B cell (primary cell): ENCODE results near the gene CAMK1D. TPM values are rescaled to one million over a fixed set of nuclear protein-coding genes. Genes with fewer than 3 reads are reported as not detected.

Experiments
- ATAC-seq: fragments of 200-7000 bp; cut with Tn5 transposase; one replicate; pipeline ENCODE4 v1.10.0; 2021; ENCODE audit warnings: low read depth, mild to moderate bottlenecking, moderate number of reproducible peaks, moderate library complexity
- CTCF ChIA-PET: fragments of 350-600 bp; sonication (Branson Sonifier 250); formaldehyde crosslinking; loops from one replicate; lab custom pipeline; 2021; ENCODE audit warnings: antibody characterized with exemption, inconsistent platforms; lab: Charles Lee
- POLR2A ChIA-PET: fragments of 350-600 bp; sonication (Branson Sonifier 250); formaldehyde crosslinking; loops from one replicate; lab custom pipeline; 2021; ENCODE audit warnings: antibody characterized with exemption; lab: Charles Lee
- DNase-seq: peaks from one replicate; pipeline ENCODE4 v3.0.0; 2013
- H2AFZ ChIP-seq: 2 replicates; pipeline ENCODE4 v1.6.1; 2012; ENCODE audit warnings: mild to moderate bottlenecking, low read depth, low read length; ENCODE audit not compliant: insufficient read depth, poor library complexity, severe bottlenecking
- H3K27ac ChIP-seq, 2 donors: 1 replicate in 1 of 2; 2 replicates in 1 of 2; pipeline ENCODE4 v1.5.1; 2012 to 2013; ENCODE audit warnings: low read length in 2 of 2, mild to moderate bottlenecking in 2 of 2, moderate library complexity in 1 of 2
- H3K27me3 ChIP-seq, 4 experiments: fragments of 200-600 bp in 1 of 4; sonication (generic) in 1 of 4; replicated peaks in 1 of 4; 1 replicate in 2 of 4; 2 replicates in 2 of 4; pipeline versions ENCODE4 v1.6.1 to v1.7.0; 2013 to 2016; ENCODE audit warnings: low read length in 3 of 4, mild to moderate bottlenecking in 2 of 4, mixed read lengths in 1 of 4, moderate library complexity in 1 of 4; ENCODE audit not compliant: insufficient read depth in 4 of 4, control insufficient read depth in 3 of 4; ENCODE audit errors: control extremely low read depth in 1 of 4
- H3K36me3 ChIP-seq, 2 experiments: replicated peaks in 1 of 2; 1 replicate in 1 of 2; 2 replicates in 1 of 2; pipeline versions ENCODE4 v1.6.1 to v1.7.1; 2013; ENCODE audit warnings: low read length in 1 of 2; ENCODE audit not compliant: insufficient read depth in 2 of 2, control insufficient read depth in 1 of 2; ENCODE audit errors: control extremely low read depth in 1 of 2, extremely low read depth in 1 of 2
- H3K4me1 ChIP-seq, 2 donors: fragments of 200-600 bp in 1 of 2; sonication (generic) in 1 of 2; 1 replicate in 1 of 2; 2 replicates in 1 of 2; pipeline versions ENCODE4 v1.5.1 to v1.6.1; 2013 to 2017; ENCODE audit warnings: low read length in 2 of 2; ENCODE audit not compliant: control insufficient read depth in 2 of 2, insufficient read depth in 2 of 2
- H3K4me2 ChIP-seq: replicated peaks from 2 replicates; pipeline ENCODE3; 2012; ENCODE audit warnings: mild to moderate bottlenecking, low read depth, low read length; ENCODE audit not compliant: poor library complexity, severe bottlenecking
- H3K4me3 ChIP-seq, 5 experiments: fragments of 200-600 bp in 1 of 5; sonication (generic) in 1 of 5; 1 replicate in 3 of 5; 2 replicates in 2 of 5; pipeline versions ENCODE4 v1.5.1 to v1.7.0; 2011 to 2016; ENCODE audit warnings: low read length in 4 of 5, mild to moderate bottlenecking in 4 of 5, low read depth in 2 of 5, control low read depth in 1 of 5, moderate library complexity in 1 of 5; ENCODE audit not compliant: insufficient read depth in 1 of 5; ENCODE audit errors: control extremely low read depth in 1 of 5, extremely low read depth in 1 of 5
- H3K79me2 ChIP-seq: fragments of 200-600 bp; sonication (generic); one replicate; pipeline ENCODE4 v1.6.0; 2016; ENCODE audit warnings: low read length; ENCODE audit not compliant: control insufficient read depth, insufficient read depth
- H3K9ac ChIP-seq: fragments of 200-600 bp; sonication (generic); 2 replicates; pipeline ENCODE4 v1.6.1; 2017; ENCODE audit warnings: mild to moderate bottlenecking, low read length, moderate library complexity
- H3K9me3 ChIP-seq, 3 donors: one replicate each; pipeline versions ENCODE4 v1.6.1 to v1.7.1; 2013; ENCODE audit warnings: low read length in 2 of 3; ENCODE audit not compliant: control insufficient read depth in 2 of 3, insufficient read depth in 1 of 3; ENCODE audit errors: control extremely low read depth in 1 of 3
- H4K20me1 ChIP-seq: 2 replicates; pipeline ENCODE4 v1.6.0; 2012; ENCODE audit warnings: mild to moderate bottlenecking, low read length; ENCODE audit not compliant: insufficient read depth, control insufficient read depth, poor library complexity, severe bottlenecking
- H3K27ac Mint-ChIP-seq: one replicate; pipeline ENCODE4 v1.8.0; 2021; ENCODE audit warnings: mixed read lengths
- H3K27me3 Mint-ChIP-seq: one replicate; pipeline ENCODE4 v1.8.0; 2021; ENCODE audit warnings: mixed read lengths
- H3K4me1 Mint-ChIP-seq: one replicate; pipeline ENCODE4 v1.8.0; 2021; ENCODE audit warnings: mixed read lengths
- H3K4me3 Mint-ChIP-seq: one replicate; pipeline ENCODE4 v1.8.0; 2021; ENCODE audit warnings: mixed read lengths
- H3K9me3 Mint-ChIP-seq: one replicate; pipeline ENCODE4 v1.8.0; 2022; ENCODE audit warnings: mixed read lengths; ENCODE audit not compliant: insufficient read depth
- EZH2 ChIP-seq: IDR thresholded peaks from 2 replicates; pipeline ENCODE4 v1.6.1; 2012; ENCODE audit warnings: borderline replicate concordance, low read depth, mild to moderate bottlenecking, moderate library complexity, low read length; ENCODE audit not compliant: insufficient read depth, poor library complexity, severe bottlenecking
- WGBS: methylation state at CpG from one replicate; pipeline ENCODE4 v1.1.5; 2013; ENCODE audit warnings: missing lambda C conversion rate; ENCODE audit not compliant: insufficient coverage; 5-methylcytosine and 5-hydroxymethylcytosine counted together
- intact Hi-C: fragments of 100-400 bp; cut with micrococcal nuclease; formaldehyde crosslinking; loops from one replicate; pipeline ENCODE4 v1.10.0; 2022
- polyA plus RNA-seq: library from polyadenylated mRNA; depleted of rRNA; stranded (reverse); fragments of >200 nt; gene quantifications from 2 replicates; pipeline ENCODE4 v1.2.3, GENCODE V29; 2012
- total RNA-seq, 2 donors: library from RNA; stranded (reverse); fragments of 120-200 nt in 1 of 2; gene quantifications; 1 replicate in 1 of 2; 2 replicates in 1 of 2; pipeline versions ENCODE4 v1.2.3 to v1.2.4, GENCODE V29; 2013 to 2022
- TF ChIP-seq, protein P1 (sequence below): fragments of 200-600 bp; IDR thresholded peaks from one replicate; pipeline ENCODE4 v1.8.0; 2022; ENCODE audit warnings: antibody characterized with exemption, mild to moderate bottlenecking

CAMK1D gene
- total and polyA plus RNA-seq, 2 donors (not counting 1 experiment from before 2014, with no cell fraction given), result 34.1 to 69.7 TPM

DNA sequence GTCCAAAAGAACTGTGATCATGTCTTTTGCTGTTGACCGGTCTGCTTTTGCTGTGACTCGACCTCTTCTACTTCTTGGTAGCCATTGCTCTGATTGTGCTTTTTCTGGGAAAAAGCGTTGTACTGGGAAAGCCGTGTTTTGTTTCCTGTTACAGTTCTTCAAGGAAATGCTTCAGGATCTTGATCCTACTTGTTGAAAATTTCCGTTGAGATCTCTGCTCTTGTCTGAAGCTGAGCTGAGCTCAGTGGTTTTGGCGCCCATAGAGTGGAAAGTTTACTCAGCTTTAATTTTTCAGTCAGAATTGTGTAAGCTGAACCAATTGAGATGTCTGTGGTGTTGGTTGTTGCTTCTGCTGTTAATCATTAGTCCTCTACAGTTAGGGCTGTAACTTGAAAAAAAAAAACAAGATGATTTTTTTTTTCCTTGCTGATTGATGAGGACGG lies 349.9 kb downstream of the CAMK1D start:
- Mint-ChIP-seq H3K4me1 (peaks cover 5% of the 10 kb centered on the region), H3K27ac (no peak overlapping the region), H3K4me3 (no peak overlapping the region), H3K9me3 (no peaks in the 10 kb centered on the region), H3K27me3 (no peaks in the 10 kb centered on the region)
- H2AFZ ChIP-seq, result no peak overlapping the region
- no peak for ATAC-seq
- H3K79me2 ChIP-seq, result peaks cover 44% of the 10 kb centered on the region
- no peak overlapping the region for H3K4me2 ChIP-seq
- DNase-seq, result no peak
- peaks cover 3 to 10% of the 10 kb centered on the region in 2 experiments for H3K36me3 ChIP-seq
- peaks cover 50% of the 10 kb centered on the region for H4K20me1 ChIP-seq
- H3K9ac ChIP-seq, result no peak overlapping the region
- H3K27me3 ChIP-seq, result no peaks in the 10 kb centered on the region
- H3K9me3 ChIP-seq, result no peaks in the 10 kb centered on the region
- POLR2A ChIA-PET, result no interaction called here
- H3K27ac ChIP-seq, result no peak overlapping the region
- no peak overlapping the region for H3K4me3 ChIP-seq
- intact Hi-C loops, result no loop called here
- no peaks in the 10 kb centered on the region for H3K4me1 ChIP-seq
- TF ChIP-seq, protein P1, sequence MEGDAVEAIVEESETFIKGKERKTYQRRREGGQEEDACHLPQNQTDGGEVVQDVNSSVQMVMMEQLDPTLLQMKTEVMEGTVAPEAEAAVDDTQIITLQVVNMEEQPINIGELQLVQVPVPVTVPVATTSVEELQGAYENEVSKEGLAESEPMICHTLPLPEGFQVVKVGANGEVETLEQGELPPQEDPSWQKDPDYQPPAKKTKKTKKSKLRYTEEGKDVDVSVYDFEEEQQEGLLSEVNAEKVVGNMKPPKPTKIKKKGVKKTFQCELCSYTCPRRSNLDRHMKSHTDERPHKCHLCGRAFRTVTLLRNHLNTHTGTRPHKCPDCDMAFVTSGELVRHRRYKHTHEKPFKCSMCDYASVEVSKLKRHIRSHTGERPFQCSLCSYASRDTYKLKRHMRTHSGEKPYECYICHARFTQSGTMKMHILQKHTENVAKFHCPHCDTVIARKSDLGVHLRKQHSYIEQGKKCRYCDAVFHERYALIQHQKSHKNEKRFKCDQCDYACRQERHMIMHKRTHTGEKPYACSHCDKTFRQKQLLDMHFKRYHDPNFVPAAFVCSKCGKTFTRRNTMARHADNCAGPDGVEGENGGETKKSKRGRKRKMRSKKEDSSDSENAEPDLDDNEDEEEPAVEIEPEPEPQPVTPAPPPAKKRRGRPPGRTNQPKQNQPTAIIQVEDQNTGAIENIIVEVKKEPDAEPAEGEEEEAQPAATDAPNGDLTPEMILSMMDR, result no peak
- no peak for TF ChIP-seq EZH2
- 90% methylated on average over 6 of the region's 7 CpGs for WGBS
- CTCF ChIA-PET, result interaction anchor here (1.3 to 2.7 kb wide), 3 partner anchors 11 to 485 kb away, joined by 3 to 14 read pairs (median 6); no protein-coding TSS in a partner anchor

DNA sequence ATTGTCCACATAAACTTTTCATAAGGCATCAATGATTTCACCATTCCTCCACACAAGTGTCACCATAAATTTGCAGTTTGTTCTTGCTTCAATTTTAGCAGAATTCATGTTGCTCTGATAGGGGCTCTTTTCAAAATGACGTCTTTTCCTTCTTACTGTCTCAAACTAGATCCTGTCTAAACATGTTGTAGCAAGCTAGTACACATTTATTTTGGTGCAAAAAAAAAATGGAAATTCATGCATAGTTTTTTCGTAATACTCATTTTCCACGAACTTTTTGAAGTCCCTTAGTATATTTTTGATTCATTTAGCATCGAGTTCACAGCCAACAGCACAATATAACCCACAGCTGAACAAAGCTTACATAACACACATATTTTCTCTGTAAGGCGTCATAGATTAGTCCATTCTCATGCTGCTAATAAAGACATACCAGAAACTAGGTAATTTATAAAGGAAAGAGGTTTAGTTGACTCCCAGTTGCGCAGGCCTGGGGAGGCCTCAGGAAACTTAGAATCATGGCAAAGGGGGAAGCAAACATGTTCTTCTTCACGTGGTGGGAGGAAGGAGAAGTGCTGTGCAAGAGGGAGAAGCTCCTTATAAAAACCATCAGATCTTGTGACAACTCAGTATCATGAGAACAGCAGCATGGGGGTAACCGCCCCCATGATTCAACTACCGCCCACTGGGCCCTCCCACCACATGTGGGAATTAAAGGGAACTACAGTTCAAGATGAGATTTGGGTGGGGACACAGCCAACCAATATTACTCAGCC lies 350.6 kb downstream of the CAMK1D start:
- Histone ChIP-seq H3K27ac (no peak overlapping the region), H3K9me3 (no peaks in the 10 kb centered on the region), H3K79me2 (peaks cover 44% of the 10 kb centered on the region), H3K4me1 (no peaks in the 10 kb centered on the region), H3K9ac (no peak overlapping the region), H3K27me3 (no peaks in the 10 kb centered on the region), H4K20me1 (peaks cover 53% of the 10 kb centered on the region), H3K4me2 (no peak overlapping the region), H2AFZ (no peak overlapping the region), H3K4me3 (no peak overlapping the region), H3K36me3 (peaks cover 5 to 10% of the 10 kb centered on the region in 2 experiments)
- no peak for DNase-seq
- no peaks in the 10 kb centered on the region for H3K9me3 Mint-ChIP-seq
- no peak for ATAC-seq
- no peak for TF ChIP-seq EZH2
- TF ChIP-seq, protein P1, result no peak
- no peak overlapping the region for H3K4me3 Mint-ChIP-seq
- POLR2A ChIA-PET, result no interaction called here
- CTCF ChIA-PET, result interaction anchor here (1.3 to 2.7 kb wide), 3 partner anchors 11 to 485 kb away, joined by 3 to 14 read pairs (median 6); no protein-coding TSS in a partner anchor
- H3K27me3 Mint-ChIP-seq, result no peaks in the 10 kb centered on the region
- peaks cover 5% of the 10 kb centered on the region for H3K4me1 Mint-ChIP-seq
- WGBS, result 92% methylated on average over 5 of the region's 9 CpGs
- intact Hi-C loops, result no loop called here
- H3K27ac Mint-ChIP-seq, result no peak overlapping the region
